ENCODE results near the gene PTN. TPM values are rescaled to one million over a fixed set of nuclear protein-coding genes. Genes with fewer than 3 reads are reported as not detected.
"Not testable (repeated sequence)": the region's sequence is repeated elsewhere in the genome, so short reads cannot be mapped to it uniquely, and the experiment has no call there.

PTN gene
- polyA plus RNA-seq, 1 experiment: 33.5 TPM

GRCh38 chr7:137196648-137197047 is 146.9 kb downstream of the PTN start:
- ChIA-PET CTCF (no interaction called here), POLR2A (no interaction called here)
- Histone ChIP-seq H3K27me3 (ENCODE audit: control insufficient read depth, insufficient read depth, low read length) (no peaks in the 10 kb centered on the region), H3K4me3 (ENCODE audit: low read depth, low read length) (no peak overlapping the region), H3K36me3 (ENCODE audit: control insufficient read depth, insufficient read depth, low read length) (no peaks in the 10 kb centered on the region)
- no peak for DNase-seq (ENCODE audit: low read depth)
- no peak for TF ChIP-seq CTCF (IDR thresholded peaks at IDR 0.05; ENCODE audit: insufficient read depth, low read depth, low read length)

- DNase-seq (ENCODE audit: low read depth): no peak
- CTCF ChIA-PET: interaction anchor here (0.6 kb wide), 1 partner anchor 277 kb away, joined by 3 read pairs; no protein-coding TSS in a partner anchor
- Histone ChIP-seq H3K36me3 (ENCODE audit: control insufficient read depth, insufficient read depth, low read length) (no peaks in the 10 kb centered on the region), H3K4me3 (ENCODE audit: low read depth, low read length) (no peak overlapping the region), H3K27me3 (ENCODE audit: control insufficient read depth, insufficient read depth, low read length) (no peaks in the 10 kb centered on the region)
- no peak for TF ChIP-seq CTCF (IDR thresholded peaks at IDR 0.05; ENCODE audit: insufficient read depth, low read depth, low read length)
- POLR2A ChIA-PET: no interaction called here
Observed at GRCh38 chr7:137195996-137196395, 147.5 kb downstream of the PTN start.

- H3K36me3 ChIP-seq (ENCODE audit: control insufficient read depth, insufficient read depth, low read length); H3K4me3 ChIP-seq (ENCODE audit: low read depth, low read length); POLR2A ChIA-PET; CTCF ChIA-PET; H3K27me3 ChIP-seq (ENCODE audit: control insufficient read depth, insufficient read depth, low read length); DNase-seq (ENCODE audit: low read depth): not testable (repeated sequence)
Observed at GRCh38 chr7:137181619-137182018, 161.9 kb downstream of the PTN start.

Small RNAs within 50 kb of the gene (small RNA-seq; reads per million reads assigned to genes)
- gene RF00136 (ENCODE audit: insufficient read length, low read depth, low replicate concordance): not detected
